IPS-18c (cell line): ENCODE data around the gene ANKS6.

Experiments
- H3K4me3 ChIP-seq: 2 replicates; pipeline ENCODE4 v1.7.0; 2013; ENCODE audit warnings: low read depth, mild to moderate bottlenecking, low read length, moderate library complexity; ENCODE audit not compliant: insufficient read depth
- H3K9me3 ChIP-seq: one replicate; pipeline ENCODE4 v1.6.1; 2013; ENCODE audit warnings: mild to moderate bottlenecking, low read length, moderate library complexity; ENCODE audit not compliant: control insufficient read depth, insufficient read depth

ANKS6 gene

DNA sequence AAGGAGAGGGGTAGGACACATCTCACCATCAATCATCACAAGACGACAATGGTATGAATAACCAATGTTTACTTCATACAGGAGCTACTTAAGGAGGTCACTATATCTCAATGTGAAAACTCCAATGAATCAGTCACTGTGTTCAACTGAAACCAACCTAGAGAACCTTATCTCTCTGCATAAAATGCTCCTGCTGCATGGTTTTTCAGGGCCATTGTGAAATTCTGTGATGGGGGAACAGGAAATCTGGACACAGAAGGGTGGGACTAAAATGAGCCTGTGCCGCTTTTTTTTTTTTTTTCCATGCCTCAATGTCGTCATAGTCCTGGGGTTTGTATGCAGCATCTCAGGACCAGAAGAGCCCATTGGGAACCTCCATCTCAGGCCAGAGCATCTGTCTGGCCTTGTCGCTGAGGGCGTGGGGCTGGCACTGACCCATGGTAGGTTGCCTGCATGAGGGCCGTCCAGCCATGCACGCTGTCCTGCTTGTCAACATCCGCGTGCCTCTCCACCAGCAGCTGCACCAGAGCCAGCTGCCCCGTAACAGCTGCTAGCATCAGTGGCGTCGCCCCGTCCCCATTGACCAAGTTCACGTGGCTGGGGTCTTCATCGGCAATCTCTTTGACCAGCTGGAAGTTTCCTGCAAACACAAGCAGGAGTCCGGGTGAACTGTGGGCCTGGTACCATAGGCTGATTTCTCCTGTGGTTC, 12.7 kb downstream of the ANKS6 start:
- no peak overlapping the region for H3K4me3 ChIP-seq
- peaks cover 2% of the 10 kb centered on the region for H3K9me3 ChIP-seq

- H3K9me3 ChIP-seq: no peaks in the 10 kb centered on the region
- H3K4me3 ChIP-seq: no peak overlapping the region
Measured at GRCh38 chr9:98781588-98782383, 14.6 kb downstream of the ANKS6 start.

- Histone ChIP-seq H3K9me3 (no peaks in the 10 kb centered on the region), H3K4me3 (no peak overlapping the region)
Measured at GRCh38 chr9:98780059-98780749, 16.2 kb downstream of the ANKS6 start.

- no peak overlapping the region for H3K4me3 ChIP-seq
Measured at GRCh38 chr9:98778711-98779530, 17.4 kb downstream of the ANKS6 start.

GRCh38 chr9:98778251-98778650, 18.1 kb downstream of the ANKS6 start:
- Histone ChIP-seq H3K4me3 (no peak overlapping the region), H3K9me3 (no peaks in the 10 kb centered on the region)

More at GRCh38 chr9:98778711-98779530, 17.4 kb downstream of the ANKS6 start:
- H3K9me3 ChIP-seq: no peaks in the 10 kb centered on the region

DNA sequence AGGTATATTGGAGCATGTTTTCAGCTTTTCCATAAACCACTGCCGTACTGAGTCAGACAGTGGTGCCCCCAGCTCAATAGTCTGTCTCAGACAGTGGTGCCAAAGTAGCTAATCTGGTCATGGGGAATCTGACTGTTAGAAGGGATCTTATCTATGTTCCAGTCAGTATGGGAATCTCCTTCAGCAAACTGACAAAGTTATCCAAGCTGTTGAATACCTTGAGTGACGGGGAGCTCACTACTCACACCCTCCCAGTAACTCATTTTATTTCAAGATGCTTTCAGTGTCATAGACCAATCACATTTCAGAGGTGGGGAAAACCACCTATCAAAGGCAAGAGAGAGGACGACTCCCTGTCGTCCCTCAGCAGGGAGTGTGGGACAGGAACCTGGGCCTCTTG, 18.7 kb downstream of the ANKS6 start:
- Histone ChIP-seq H3K9me3 (no peaks in the 10 kb centered on the region), H3K4me3 (no peak overlapping the region)

DNA sequence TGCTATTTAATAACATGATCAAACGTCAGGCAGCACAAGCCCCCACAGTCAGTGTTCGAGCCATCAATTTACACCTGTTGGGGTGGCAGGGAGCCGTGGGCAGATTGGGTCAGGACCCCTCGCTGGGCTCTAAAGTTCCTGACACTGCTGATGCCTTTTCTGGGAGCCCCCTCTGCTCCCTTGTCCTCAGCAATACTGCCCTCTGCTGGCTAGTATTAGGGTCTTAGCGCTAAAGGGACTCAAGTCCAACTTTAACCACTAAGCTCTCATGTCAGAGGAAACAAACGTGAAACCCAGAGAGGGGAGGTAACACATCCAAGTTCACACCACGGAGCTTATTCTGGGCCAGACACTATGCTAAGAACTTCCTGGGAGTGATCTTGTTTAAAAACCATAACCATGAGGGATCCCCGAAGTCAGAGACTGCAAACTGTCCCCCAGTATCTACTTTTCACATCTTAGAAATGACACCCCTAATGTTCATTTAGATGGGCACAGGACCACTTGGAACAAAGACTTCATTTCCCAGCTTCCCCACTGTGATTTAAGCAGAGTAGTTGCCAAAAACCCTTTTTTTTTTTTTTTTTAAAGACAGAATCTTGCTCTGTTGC, 20.4 kb downstream of the ANKS6 start:
- Histone ChIP-seq H3K9me3 (no peaks in the 10 kb centered on the region), H3K4me3 (no peak overlapping the region)

DNA sequence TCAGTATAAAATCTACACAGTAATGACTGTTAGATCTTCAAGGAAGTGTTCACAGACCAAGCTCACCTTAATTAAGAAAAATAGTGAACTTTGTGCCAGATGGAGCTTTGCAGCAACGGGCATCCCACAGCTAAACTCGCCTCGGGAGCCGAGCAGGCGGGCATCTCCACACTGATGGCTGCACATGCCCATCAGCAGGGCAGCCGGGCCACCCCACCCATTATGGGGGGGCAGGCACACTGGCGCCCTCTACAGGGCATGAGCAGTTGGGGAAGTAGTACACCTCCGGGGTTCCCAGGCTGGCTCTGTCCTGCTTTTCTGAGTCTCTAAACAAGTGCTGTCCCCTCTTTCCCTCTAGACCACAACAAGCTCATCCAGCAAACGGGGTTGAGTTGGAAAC, 21.6 kb downstream of the ANKS6 start:
- Histone ChIP-seq H3K4me3 (no peak overlapping the region), H3K9me3 (no peaks in the 10 kb centered on the region)

DNA sequence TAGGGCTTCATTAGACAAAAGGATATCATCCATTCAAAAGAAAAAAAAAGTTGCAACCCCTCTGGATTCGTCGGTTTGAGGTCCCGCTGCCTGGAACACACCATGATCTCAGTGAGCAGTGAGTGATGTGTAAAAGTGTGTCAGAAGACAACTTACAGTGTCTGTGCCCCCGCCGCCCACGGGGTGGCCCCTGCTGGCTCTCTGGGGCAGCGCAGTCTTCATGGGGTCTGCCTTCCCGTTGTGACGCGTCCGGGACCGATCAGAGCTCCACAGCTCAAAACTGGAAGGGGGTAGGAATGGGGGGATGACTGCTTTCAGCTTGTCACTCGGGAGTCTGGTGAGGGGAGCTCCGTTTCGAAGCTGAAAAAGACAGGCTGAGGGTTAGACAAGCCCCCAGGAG, 22.6 kb downstream of the ANKS6 start:
- Histone ChIP-seq H3K4me3 (no peak overlapping the region), H3K9me3 (no peaks in the 10 kb centered on the region)

DNA sequence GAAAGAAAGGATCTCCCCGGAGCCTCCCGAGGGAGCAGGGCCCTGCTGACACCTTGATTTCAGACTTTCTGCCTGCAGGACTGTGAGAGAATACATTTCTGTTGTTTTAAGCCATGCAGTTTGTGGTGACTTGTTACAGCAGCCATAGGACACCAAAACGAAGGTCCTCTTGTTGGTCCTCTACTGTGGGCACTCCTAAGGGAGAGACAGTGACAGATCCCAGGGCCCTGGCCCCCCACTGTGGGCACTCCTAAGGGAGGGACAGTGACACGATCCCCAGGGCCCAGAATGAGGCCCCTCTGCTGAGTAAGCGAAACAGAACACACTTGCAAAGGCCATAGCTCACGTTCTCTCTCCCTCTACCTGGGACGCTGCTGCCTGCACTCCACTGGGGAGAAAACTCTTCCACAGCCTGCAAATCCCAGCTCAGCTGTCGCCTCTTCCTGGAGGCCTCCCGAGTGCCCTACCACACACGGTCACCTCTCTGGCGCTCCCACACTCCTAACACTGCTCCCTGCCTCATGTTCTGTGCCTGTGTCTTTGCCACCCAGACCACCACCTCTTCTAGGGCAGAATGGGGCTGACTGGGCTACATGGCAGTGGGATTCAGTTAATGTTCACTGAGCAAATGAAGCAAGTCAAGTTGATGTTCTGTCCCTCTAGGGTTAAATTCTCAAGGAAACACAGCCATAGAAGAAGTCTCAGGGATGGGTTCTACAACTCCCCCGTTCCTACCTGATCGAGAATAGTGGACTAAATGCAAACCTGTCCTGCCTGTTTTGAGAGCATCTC, 23.8 kb downstream of the ANKS6 start:
- Histone ChIP-seq H3K9me3 (no peaks in the 10 kb centered on the region), H3K4me3 (no peak overlapping the region)

DNA sequence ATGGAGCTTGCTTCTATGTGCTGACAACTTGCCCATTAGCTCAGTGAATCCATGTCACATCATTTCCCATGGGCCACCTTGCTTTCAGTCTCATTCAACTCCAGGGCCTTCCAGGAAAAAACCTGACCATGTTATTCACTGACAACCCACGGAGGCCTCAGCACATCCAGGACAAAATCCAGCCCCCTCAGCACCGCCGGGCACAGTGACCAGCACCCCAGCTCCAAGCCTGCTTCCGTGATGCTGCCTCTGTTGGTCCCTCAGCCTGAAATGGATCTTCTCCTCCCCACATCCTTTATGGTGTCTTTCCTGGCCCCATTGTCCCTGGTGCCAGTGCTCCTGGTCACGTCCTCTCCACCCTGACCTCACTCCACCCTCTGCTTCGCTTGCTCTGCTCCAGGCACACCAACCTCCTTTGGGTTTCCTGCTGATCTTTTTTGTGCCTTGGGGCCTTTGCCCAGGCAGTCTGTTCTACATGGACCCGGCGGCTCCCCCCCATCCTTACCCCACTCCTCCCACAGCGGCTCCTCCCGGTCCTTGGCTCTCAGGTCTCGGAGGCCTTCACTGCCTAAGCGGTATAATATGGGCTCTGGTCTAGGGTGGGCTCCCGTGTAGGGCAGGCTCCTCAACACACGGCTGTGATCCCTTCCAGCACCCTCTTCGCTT, 25.0 kb downstream of the ANKS6 start:
- Histone ChIP-seq H3K4me3 (no peak overlapping the region), H3K9me3 (no peaks in the 10 kb centered on the region)

- Histone ChIP-seq H3K9me3 (no peaks in the 10 kb centered on the region), H3K4me3 (no peak overlapping the region)
Measured at GRCh38 chr9:98770717-98771116, 25.6 kb downstream of the ANKS6 start.

DNA sequence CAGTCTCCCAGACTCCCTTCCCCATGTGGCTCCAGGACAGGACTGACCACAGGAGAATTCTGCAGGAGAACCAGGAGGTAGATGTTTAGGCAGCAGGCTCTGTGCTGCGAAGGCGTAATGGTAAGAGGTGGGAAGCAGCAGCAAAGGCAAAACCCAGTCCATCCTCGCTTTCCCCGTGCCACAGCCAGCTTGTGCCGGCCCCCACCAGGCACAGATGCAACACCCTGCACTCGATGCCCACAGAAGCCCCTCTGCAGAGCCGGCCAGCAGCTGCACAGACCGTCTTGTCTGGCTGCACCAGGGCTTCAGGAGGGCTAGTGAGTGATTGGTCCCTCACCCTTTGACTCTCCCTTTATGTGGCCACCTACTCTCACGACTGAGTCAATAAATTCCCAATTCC, 28.0 kb downstream of the ANKS6 start:
- Histone ChIP-seq H3K4me3 (no peak overlapping the region), H3K9me3 (no peaks in the 10 kb centered on the region)

DNA sequence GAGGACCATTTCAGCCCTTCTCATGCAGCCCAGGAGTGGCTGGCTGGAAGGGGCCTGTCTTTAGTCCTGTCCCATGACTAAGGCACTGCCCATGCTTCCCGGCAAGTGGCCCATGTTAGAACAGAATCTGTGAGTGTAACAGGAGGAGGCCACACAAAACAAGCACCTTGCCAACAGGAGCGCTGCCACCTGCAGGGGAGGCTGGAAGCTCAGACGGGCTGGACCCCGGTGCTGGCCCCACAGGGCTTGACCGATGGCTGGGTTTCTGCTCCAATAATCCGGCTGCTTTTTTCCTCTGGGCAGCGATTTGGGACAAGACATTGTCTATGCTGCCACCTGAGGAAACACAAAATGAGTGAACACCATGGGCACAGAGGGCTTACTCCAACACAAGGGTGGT, 28.4 kb downstream of the ANKS6 start:
- no peak overlapping the region for H3K4me3 ChIP-seq
- no peaks in the 10 kb centered on the region for H3K9me3 ChIP-seq

- H3K9me3 ChIP-seq: no peaks in the 10 kb centered on the region
- H3K4me3 ChIP-seq: no peak overlapping the region
Measured at GRCh38 chr9:98767196-98767595, 29.2 kb downstream of the ANKS6 start.

- Histone ChIP-seq H3K9me3 (no peaks in the 10 kb centered on the region), H3K4me3 (no peak overlapping the region)
Measured at GRCh38 chr9:98766586-98766985, 29.8 kb downstream of the ANKS6 start.
